DMS79 treated with DMSO at 0.1 percent for 48 hours (cell line): ENCODE data around the gene SLC27A1.
"Not testable (repeated sequence)": the region's sequence is repeated elsewhere in the genome, so short reads cannot be mapped to it uniquely, and the experiment has no call there.

Source experiments
- DNase-seq: peaks from one replicate; lab custom pipeline; 2025; lab: John Stamatoyannopoulos, UW

SLC27A1 gene

GRCh38 chr19:17538684-17539237 lies 68.4 kb downstream of the SLC27A1 start:
- DNase-seq = no peak

- DNase-seq = peak; percentile 62
Observed at GRCh38 chr19:17539238-17540117, 69.2 kb downstream of the SLC27A1 start.

- no peak for DNase-seq
Observed at GRCh38 chr19:17540174-17540573, 69.8 kb downstream of the SLC27A1 start.

GRCh38 chr19:17541184-17541759 lies 70.9 kb downstream of the SLC27A1 start:
- no peak for DNase-seq

- no peak for DNase-seq
Observed at GRCh38 chr19:17542042-17542441, 71.7 kb downstream of the SLC27A1 start.

- no peak for DNase-seq
Observed at GRCh38 chr19:17542793-17543582, 72.7 kb downstream of the SLC27A1 start.

GRCh38 chr19:17543986-17544385 lies 73.7 kb downstream of the SLC27A1 start:
- DNase-seq = no peak

GRCh38 chr19:17544418-17544817 lies 74.1 kb downstream of the SLC27A1 start:
- DNase-seq = no peak

GRCh38 chr19:17548145-17548544 lies 77.8 kb downstream of the SLC27A1 start:
- no peak for DNase-seq

GRCh38 chr19:17549085-17549740 lies 78.9 kb downstream of the SLC27A1 start:
- DNase-seq = no peak

- DNase-seq = no peak
Observed at GRCh38 chr19:17550076-17550667, 79.8 kb downstream of the SLC27A1 start.

GRCh38 chr19:17552735-17553134 lies 82.4 kb downstream of the SLC27A1 start:
- DNase-seq = not testable (repeated sequence)

GRCh38 chr19:17553256-17553655 lies 82.9 kb downstream of the SLC27A1 start:
- peak; percentile 7 for DNase-seq

- no peak for DNase-seq
Observed at GRCh38 chr19:17554968-17555479, 84.7 kb downstream of the SLC27A1 start.

GRCh38 chr19:17555480-17555928 lies 85.2 kb downstream of the SLC27A1 start, which contains the start of gene COLGALT1:
TSS of gene COLGALT1 (plus strand) at chr19:17555649. CDS start at chr19:17555714, 65 bp downstream.
- peak; percentile 96 for DNase-seq
